Stimulated activated effector memory CD8-positive, alpha-beta T cell treated with anti-CD3 and anti-CD28 coated beads, Interleukin-12 subunit alpha, Interleukin-12 subunit beta, amount 100 ng/mL, for 72 hours (primary cell): ENCODE measurements around the gene HOXC4.
"Not testable (repeated sequence)": the region's sequence is repeated elsewhere in the genome, so short reads cannot be mapped to it uniquely, and the experiment has no call there.

ENCODE experiments used
- ATAC-seq: fragments of 150-1000 bp; cut with Tn5 transposase; 2 replicates; pipeline ENCODE4 v1.10.0; 2021
- DNase-seq, 2 donors: peaks; one replicate each; pipeline ENCODE4 v3.0.0; 2021 to 2022; ENCODE audit warnings: low spot score in 2 of 2
- H3K27ac Mint-ChIP-seq: one replicate; pipeline ENCODE4 v1.8.0; 2022; ENCODE audit warnings: mild to moderate bottlenecking, mixed read lengths
- H3K36me3 Mint-ChIP-seq: one replicate; pipeline ENCODE4 v1.8.0; 2022; ENCODE audit warnings: mild to moderate bottlenecking, mixed read lengths
- H3K4me1 Mint-ChIP-seq: one replicate; pipeline ENCODE4 v1.8.0; 2022; ENCODE audit warnings: mixed read lengths
- H3K4me3 Mint-ChIP-seq: one replicate; pipeline ENCODE4 v1.8.0; 2022; ENCODE audit warnings: mild to moderate bottlenecking, mixed read lengths
- H3K9me3 Mint-ChIP-seq: one replicate; pipeline ENCODE4 v1.8.0; 2022; ENCODE audit warnings: mixed read lengths

Gene HOXC4

GRCh38 chr12:54074308-54074707, 20.7 kb downstream of the HOXC4 start:
- no peaks in the 10 kb centered on the region for H3K4me1 Mint-ChIP-seq
- no peaks in the 10 kb centered on the region for H3K9me3 Mint-ChIP-seq
- DNase-seq (no peak), ATAC-seq (no peak)
- no peaks in the 10 kb centered on the region for H3K36me3 Mint-ChIP-seq
- no peak overlapping the region for H3K4me3 Mint-ChIP-seq
- H3K27ac Mint-ChIP-seq = no peak overlapping the region

GRCh38 chr12:54075409-54075808, 21.8 kb downstream of the HOXC4 start:
- no peaks in the 10 kb centered on the region for H3K36me3 Mint-ChIP-seq
- H3K4me1 Mint-ChIP-seq = peaks cover 2% of the 10 kb centered on the region
- no peak for DNase-seq
- no peaks in the 10 kb centered on the region for H3K9me3 Mint-ChIP-seq
- H3K27ac Mint-ChIP-seq = no peak overlapping the region
- no peak for ATAC-seq
- H3K4me3 Mint-ChIP-seq = no peak overlapping the region

GRCh38 chr12:54075974-54076373, 22.3 kb downstream of the HOXC4 start:
- no peak for ATAC-seq
- Mint-ChIP-seq H3K36me3 (no peaks in the 10 kb centered on the region), H3K9me3 (no peaks in the 10 kb centered on the region), H3K4me3 (no peak overlapping the region), H3K4me1 (peaks cover 8% of the 10 kb centered on the region), H3K27ac (no peak overlapping the region)
- DNase-seq = no peak

GRCh38 chr12:54077843-54078242, 24.2 kb downstream of the HOXC4 start:
- H3K27ac Mint-ChIP-seq, ATAC-seq, H3K36me3 Mint-ChIP-seq, H3K9me3 Mint-ChIP-seq, H3K4me3 Mint-ChIP-seq, DNase-seq: not testable (repeated sequence)
- H3K4me1 Mint-ChIP-seq = peaks cover 21% of the 10 kb centered on the region

DNA sequence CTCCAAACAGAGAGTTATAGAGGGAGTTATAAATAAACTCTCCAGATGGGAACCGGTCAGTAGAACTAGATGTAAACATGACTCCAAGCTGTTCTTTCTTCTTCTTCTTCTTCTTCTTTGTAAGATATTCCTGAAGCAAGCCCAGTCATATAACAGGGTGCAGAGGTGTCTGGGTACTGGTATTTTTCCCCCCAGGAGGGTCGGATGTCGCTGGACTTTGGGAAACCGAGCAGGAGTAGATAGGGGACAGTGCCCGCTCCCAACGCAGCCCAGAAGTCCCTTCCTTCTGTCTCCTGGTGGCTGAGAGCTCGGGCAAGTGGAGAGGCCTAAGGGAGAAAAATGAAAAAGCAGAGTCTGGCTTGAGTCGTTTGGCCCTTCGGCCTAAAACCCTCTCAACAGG, 25.5 kb downstream of the HOXC4 start:
- not testable (repeated sequence) for DNase-seq, H3K36me3 Mint-ChIP-seq, H3K4me3 Mint-ChIP-seq, ATAC-seq, H3K9me3 Mint-ChIP-seq, H3K27ac Mint-ChIP-seq
- H3K4me1 Mint-ChIP-seq = peaks cover 21% of the 10 kb centered on the region

GRCh38 chr12:54080008-54080924, 26.6 kb downstream of the HOXC4 start:
- H3K4me3 Mint-ChIP-seq = peak overlapping the region; percentile 87
- H3K27ac Mint-ChIP-seq = peak overlapping the region; percentile 93
- H3K36me3 Mint-ChIP-seq, H3K9me3 Mint-ChIP-seq, DNase-seq, ATAC-seq: not testable (repeated sequence)
- H3K4me1 Mint-ChIP-seq = peaks cover 21% of the 10 kb centered on the region

- Mint-ChIP-seq H3K4me3 (peak overlapping the region; percentile 87), H3K4me1 (peaks cover 21% of the 10 kb centered on the region), H3K27ac (peak overlapping the region; percentile 93)
- not testable (repeated sequence) for H3K36me3 Mint-ChIP-seq, H3K9me3 Mint-ChIP-seq, ATAC-seq
- DNase-seq = peak in 1 of 2 donors; percentile 65
These were observed 27.4 kb downstream of the HOXC4 start for GRCh38 chr12:54081053-54081514.

DNA sequence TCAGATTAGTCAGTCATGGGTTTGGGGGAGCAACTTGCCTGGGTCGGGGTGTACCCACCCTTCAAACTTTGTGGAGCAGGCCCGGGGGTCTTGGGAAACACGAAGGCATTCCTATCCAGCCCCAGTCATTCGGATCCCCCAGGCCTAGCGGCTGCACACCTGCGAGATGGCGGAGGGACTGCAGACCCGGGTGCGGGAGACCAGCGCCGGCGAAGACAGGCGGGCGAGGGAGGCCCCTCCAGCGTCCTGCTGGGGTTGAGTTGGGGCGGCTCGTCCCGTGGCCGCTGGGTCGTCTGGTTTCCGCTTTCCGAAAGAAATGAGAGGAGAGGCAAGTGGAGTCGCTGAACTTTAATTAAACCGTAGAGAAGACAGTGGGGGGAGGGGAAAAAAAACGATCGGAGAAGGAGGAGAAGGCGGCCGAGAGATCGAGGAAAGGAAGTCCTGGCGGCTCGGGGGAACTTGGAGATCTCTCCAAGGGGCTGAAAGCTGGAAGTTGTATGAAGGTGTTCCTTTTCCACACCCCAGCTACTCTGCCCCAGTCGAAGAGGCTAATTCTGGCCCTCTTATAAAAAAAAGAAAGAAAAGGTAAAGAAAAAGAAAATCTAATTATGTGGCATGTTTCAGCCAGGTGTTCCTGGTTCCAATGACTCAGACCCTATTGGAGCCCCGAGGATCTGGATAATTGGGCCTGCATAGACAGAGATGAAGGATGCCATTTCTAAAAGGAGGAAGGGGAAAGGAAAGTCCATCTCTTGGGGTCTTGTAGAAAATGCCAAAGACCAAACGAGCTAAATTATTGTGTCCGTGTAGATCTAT, 28.2 kb downstream of the HOXC4 start:
- not testable (repeated sequence) for ATAC-seq, H3K9me3 Mint-ChIP-seq, H3K36me3 Mint-ChIP-seq
- DNase-seq = peak; percentile 30 to 74
- H3K27ac Mint-ChIP-seq = peak overlapping the region; percentile 93
- H3K4me1 Mint-ChIP-seq = peaks cover 21% of the 10 kb centered on the region
- H3K4me3 Mint-ChIP-seq = peak overlapping the region; percentile 87

DNA sequence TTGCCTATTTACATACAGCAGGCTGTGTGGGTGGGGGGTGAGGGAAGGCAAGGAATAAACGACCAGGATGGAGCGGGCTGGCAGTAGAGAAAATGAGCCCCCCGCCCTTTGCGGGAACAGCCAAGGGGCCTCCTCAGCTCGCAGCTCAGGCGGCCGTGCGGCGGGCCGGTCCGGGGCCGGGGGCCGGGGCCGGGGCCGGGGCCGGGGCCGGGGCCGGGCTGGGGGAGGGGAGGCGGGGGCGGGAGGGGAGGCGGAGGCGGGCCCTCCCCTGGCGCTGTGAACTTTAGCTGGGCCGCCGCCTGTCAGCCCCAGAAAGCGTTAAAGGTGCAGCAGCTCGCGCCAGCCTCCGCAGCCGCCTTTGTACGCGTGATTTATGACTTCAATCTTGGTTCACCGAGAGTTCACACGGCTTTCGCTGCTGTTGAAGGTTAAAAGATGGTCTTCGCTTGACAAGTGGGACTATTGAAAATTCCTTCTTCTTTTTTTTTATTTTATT, 28.8 kb downstream of the HOXC4 start:
- no peak for ATAC-seq
- Mint-ChIP-seq H3K27ac (peak overlapping the region; percentile 93), H3K36me3 (peaks cover 7% of the 10 kb centered on the region), H3K4me1 (peaks cover 21% of the 10 kb centered on the region), H3K9me3 (no peaks in the 10 kb centered on the region), H3K4me3 (peak overlapping the region; percentile 87)
- peak; percentile 7 to 58 for DNase-seq

DNA sequence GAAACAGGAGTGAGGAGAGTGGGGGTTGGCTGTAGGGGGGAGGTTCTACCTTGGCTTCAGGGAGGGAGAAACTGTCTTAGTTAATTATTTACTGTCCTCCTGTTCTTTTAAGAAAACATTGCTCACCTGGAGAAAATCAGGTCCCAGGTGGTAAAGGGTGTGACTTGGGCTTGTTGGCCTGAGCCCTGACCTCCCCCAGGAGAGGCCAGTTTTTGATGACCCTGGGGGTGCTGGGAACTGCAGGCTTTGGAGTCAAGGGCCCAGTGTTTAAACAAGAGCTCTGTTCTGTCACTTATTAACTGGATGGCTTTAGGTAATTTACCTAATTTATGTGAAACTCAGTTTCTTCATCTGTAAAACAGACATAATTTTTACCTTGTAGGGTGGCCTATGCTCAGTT, 34.4 kb downstream of the HOXC4 start:
- DNase-seq, H3K4me3 Mint-ChIP-seq, H3K27ac Mint-ChIP-seq, H3K9me3 Mint-ChIP-seq, H3K36me3 Mint-ChIP-seq, H3K4me1 Mint-ChIP-seq, ATAC-seq: not testable (repeated sequence)

- H3K4me1 Mint-ChIP-seq, DNase-seq, H3K9me3 Mint-ChIP-seq, H3K36me3 Mint-ChIP-seq, ATAC-seq, H3K27ac Mint-ChIP-seq: not testable (repeated sequence)
- peak overlapping the region; percentile 63 for H3K4me3 Mint-ChIP-seq
These were observed 35.8 kb downstream of the HOXC4 start for GRCh38 chr12:54089465-54089864.

GRCh38 chr12:54090312-54090711, 36.7 kb downstream of the HOXC4 start:
- not testable (repeated sequence) for DNase-seq, H3K27ac Mint-ChIP-seq, H3K4me1 Mint-ChIP-seq, H3K36me3 Mint-ChIP-seq, ATAC-seq, H3K9me3 Mint-ChIP-seq
- H3K4me3 Mint-ChIP-seq = peak overlapping the region; percentile 63

DNA sequence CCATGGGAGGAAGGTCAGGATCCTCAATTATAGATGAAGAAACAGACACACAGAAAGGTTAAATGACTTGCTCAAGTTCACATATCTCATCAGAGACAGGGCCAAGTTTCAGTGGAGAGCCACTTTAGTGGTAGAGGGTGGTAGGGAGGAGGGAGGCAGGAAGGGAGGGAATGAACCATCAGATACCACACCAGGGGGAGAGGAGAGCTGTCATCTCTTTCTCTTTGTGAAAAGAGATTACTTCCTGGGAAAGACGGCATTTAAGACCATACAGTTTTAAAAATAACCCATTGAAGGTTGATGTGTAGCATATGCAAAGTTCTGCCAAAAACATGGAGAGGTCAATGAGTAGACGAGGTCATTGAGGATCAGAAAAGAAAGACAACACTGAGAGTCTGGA, 39.3 kb downstream of the HOXC4 start:
- H3K27ac Mint-ChIP-seq, H3K4me3 Mint-ChIP-seq, H3K36me3 Mint-ChIP-seq, H3K4me1 Mint-ChIP-seq, ATAC-seq, DNase-seq, H3K9me3 Mint-ChIP-seq: not testable (repeated sequence)

- H3K27ac Mint-ChIP-seq, H3K9me3 Mint-ChIP-seq: not testable (repeated sequence)
These were observed 42.3 kb downstream of the HOXC4 start for GRCh38 chr12:54095928-54096327.

GRCh38 chr12:54098644-54099043, 45.0 kb downstream of the HOXC4 start:
- not testable (repeated sequence) for H3K4me1 Mint-ChIP-seq, H3K9me3 Mint-ChIP-seq, H3K36me3 Mint-ChIP-seq, DNase-seq, H3K4me3 Mint-ChIP-seq, H3K27ac Mint-ChIP-seq, ATAC-seq

More at GRCh38 chr12:54095928-54096327, 42.3 kb downstream of the HOXC4 start:
- H3K4me1 Mint-ChIP-seq, ATAC-seq, H3K36me3 Mint-ChIP-seq, DNase-seq, H3K4me3 Mint-ChIP-seq: not testable (repeated sequence)
